GM12878 (cell line): Measurements from ENCODE around the gene TTC23L. TPM values are rescaled to one million over a fixed set of nuclear protein-coding genes. Genes with fewer than 3 reads are reported as not detected.

ENCODE experiments used
- ATAC-seq: fragments of 200-7000 bp; cut with Tn5 transposase; 3 replicates; pipeline ENCODE4 v1.9.1; 2020; ENCODE audit warnings: mild to moderate bottlenecking, moderate library complexity
- BruUV-seq: library from RNA; stranded (reverse); fragments of 400-500 nt; replicated peaks from 2 replicates; lab custom pipeline; 2021; lab: Mats Ljungman, UMichigan
- CTCF ChIA-PET: fragments of 300-600 bp; sonication (Branson Sonifier 250); formaldehyde crosslinking; extraction: SDS; loops from one replicate; lab custom pipeline; 2021; ENCODE audit warnings: inconsistent platforms; lab: Yijun Ruan, JAX
- POLR2A ChIA-PET: fragments of 350-600 bp; formaldehyde crosslinking; extraction: SDS; loops from one replicate; lab custom pipeline; 2021; ENCODE audit warnings: inconsistent platforms; lab: Charles Lee
- RAD21 ChIA-PET: fragments of 300-600 bp; sonication (Branson Sonifier 250); formaldehyde crosslinking; loops from one replicate; lab custom pipeline; 2023; ENCODE audit warnings: antibody characterized with exemption; ENCODE audit not compliant: unreplicated experiment; lab: Charles Lee
- SMC1A ChIA-PET: fragments of 300-600 bp; sonication (Branson Sonifier 250); formaldehyde crosslinking; loops from one replicate; lab custom pipeline; 2023; ENCODE audit not compliant: unreplicated experiment, uncharacterized antibody; lab: Charles Lee
- DNase-seq: peaks from one replicate; pipeline ENCODE4 v3.0.0-alpha.2; 2011; ENCODE audit warnings: low read depth, low spot score
- FAIRE-seq: peaks from 3 replicates; lab custom pipeline; 2011; peaks lifted over from hg19 to GRCh38; lab: Jason Lieb, UNC
- H2AFZ ChIP-seq: 2 replicates; pipeline ENCODE4 v1.6.0; 2011; ENCODE audit warnings: low read depth, low read length, control low read depth; ENCODE audit not compliant: control insufficient read depth
- H3K27ac ChIP-seq: 2 replicates; pipeline ENCODE4 v1.5.1; 2011; ENCODE audit warnings: control low read depth; ENCODE audit not compliant: control insufficient read depth, insufficient read depth
- H3K27me3 ChIP-seq, 2 experiments: replicated peaks in 1 of 2; 2 replicates each; pipeline versions ENCODE4 v1.6.0 to v1.6.1; 2011; ENCODE audit warnings: low read length in 1 of 2; ENCODE audit not compliant: control insufficient read depth in 2 of 2, insufficient read depth in 2 of 2
- H3K36me3 ChIP-seq, 2 experiments: 2 replicates each; pipeline ENCODE4 v1.5.1; 2011; ENCODE audit warnings: low read length in 1 of 2; ENCODE audit not compliant: control insufficient read depth in 2 of 2, insufficient read depth in 2 of 2
- H3K4me1 ChIP-seq: 2 replicates; pipeline ENCODE4 v1.6.1; 2011; ENCODE audit warnings: mild to moderate bottlenecking, low read length, moderate library complexity, mixed read lengths; ENCODE audit not compliant: control insufficient read depth, insufficient read depth
- H3K4me2 ChIP-seq: 2 replicates; pipeline ENCODE4 v1.6.0; 2011; ENCODE audit warnings: control low read depth; ENCODE audit not compliant: control insufficient read depth, insufficient read depth
- H3K4me3 ChIP-seq: fragments of 200-600 bp; sonication (generic); 2 replicates; pipeline ENCODE4 v1.5.1; 2016
- H3K79me2 ChIP-seq: 2 replicates; pipeline ENCODE4 v1.6.0; 2011; ENCODE audit warnings: low read length; ENCODE audit not compliant: control insufficient read depth, insufficient read depth
- H3K9ac ChIP-seq: 2 replicates; pipeline ENCODE4 v1.8.0; 2011; ENCODE audit warnings: low read length, control low read depth, mixed read lengths; ENCODE audit not compliant: control insufficient read depth, insufficient read depth
- H3K9me3 ChIP-seq: replicated peaks from 3 replicates; pipeline ENCODE4 v1.5.1; 2011; ENCODE audit warnings: mild to moderate bottlenecking, low read length; ENCODE audit not compliant: control insufficient read depth, insufficient read depth
- H4K20me1 ChIP-seq: 2 replicates; pipeline ENCODE4 v1.6.0; 2011; ENCODE audit not compliant: control insufficient read depth, insufficient read depth
- CEBPB ChIP-seq, 2 experiments: fragments of 150-350 bp in 1 of 2; IDR thresholded peaks; 2 replicates each; pipeline ENCODE4 v1.6.1; 2012 to 2014; ENCODE audit warnings: low read depth in 2 of 2, low read length in 2 of 2, borderline replicate concordance in 1 of 2, inconsistent platforms in 1 of 2
- CHD2 ChIP-seq: IDR thresholded peaks from 2 replicates; pipeline ENCODE4 v1.6.1; 2011; ENCODE audit warnings: low read depth, low read length, improper control_type of control experiment, borderline replicate concordance
- CREB1 ChIP-seq: IDR thresholded peaks from 2 replicates; pipeline ENCODE4 v1.6.1; 2012; ENCODE audit warnings: low read depth, mild to moderate bottlenecking, inconsistent platforms
- IRF4 ChIP-seq: IDR thresholded peaks from 2 replicates; pipeline ENCODE4 v1.6.1; 2011; ENCODE audit warnings: low read depth, low read length
- JUND ChIP-seq: IDR thresholded peaks from 2 replicates; pipeline ENCODE4 v1.6.1; 2012; ENCODE audit warnings: low read depth, mild to moderate bottlenecking, low read length, improper control_type of control experiment, moderate library complexity
- NR2C1 ChIP-seq: fragments of 450-650 bp; IDR thresholded peaks from 2 replicates; pipeline ENCODE4 v1.6.1; 2017; ENCODE audit warnings: antibody characterized with exemption, mild to moderate bottlenecking, moderate library complexity
- NR2F1 ChIP-seq: fragments of 450-650 bp; conservative IDR thresholded peaks from 2 replicates; pipeline ENCODE4 v1.6.1; 2017; ENCODE audit warnings: mild to moderate bottlenecking
- POLR2AphosphoS2 ChIP-seq: IDR thresholded peaks from 2 replicates; pipeline ENCODE4 v1.6.1; 2011; ENCODE audit warnings: low read depth, mild to moderate bottlenecking, low read length, improper control_type of control experiment, moderate library complexity
- RAD21 ChIP-seq: IDR thresholded peaks from 2 replicates; pipeline ENCODE4 v1.6.1; 2011; ENCODE audit warnings: mild to moderate bottlenecking, low read depth, low read length, moderate library complexity; ENCODE audit not compliant: insufficient read depth
- REST ChIP-seq: IDR thresholded peaks from 2 replicates; pipeline ENCODE4 v1.6.1; 2012; ENCODE audit warnings: mild to moderate bottlenecking, low read depth, low read length
- SMAD1 ChIP-seq: fragments of 450-650 bp; IDR thresholded peaks from 2 replicates; pipeline ENCODE4 v1.6.1; 2018; ENCODE audit warnings: mild to moderate bottlenecking, low read depth; ENCODE audit not compliant: partially characterized antibody
- SMARCA5 ChIP-seq: fragments of 450-650 bp; IDR thresholded peaks from 2 replicates; pipeline ENCODE4 v1.6.1; 2017; ENCODE audit warnings: mild to moderate bottlenecking
- SPI1 ChIP-seq: IDR thresholded peaks from 2 replicates; pipeline ENCODE4 v1.6.1; 2011; ENCODE audit warnings: low read depth, mild to moderate bottlenecking, low read length, moderate library complexity, borderline replicate concordance; ENCODE audit not compliant: insufficient read depth
- SREBF2 ChIP-seq: IDR thresholded peaks from 2 replicates; pipeline ENCODE4 v1.6.1; 2012; ENCODE audit warnings: mild to moderate bottlenecking, low read length
- SUZ12 ChIP-seq: fragments of 200-600 bp; sonication (generic); IDR thresholded peaks from one replicate; pipeline ENCODE4 v1.6.1; 2018; ENCODE audit warnings: antibody characterized with exemption, mild to moderate bottlenecking; ENCODE audit not compliant: unreplicated experiment
- TCF3 ChIP-seq: IDR thresholded peaks from 2 replicates; pipeline ENCODE4 v1.6.1; 2012; ENCODE audit warnings: low read depth, mild to moderate bottlenecking, low read length, borderline replicate concordance; ENCODE audit not compliant: insufficient read depth
- ZNF24 ChIP-seq: fragments of 450-650 bp; IDR thresholded peaks from 2 replicates; pipeline ENCODE4 v1.6.1; 2017; ENCODE audit warnings: antibody characterized with exemption, mild to moderate bottlenecking
- WGBS: methylation state at CpG from one replicate; pipeline ENCODE4 v1.1.6; 2016; ENCODE audit warnings: low lambda C conversion rate; ENCODE audit not compliant: insufficient replicate concordance, insufficient coverage; ENCODE audit errors: missing lambda C conversion rate; 5-methylcytosine and 5-hydroxymethylcytosine counted together
- in situ Hi-C: fragments of 300-500 bp; cut with MboI; formaldehyde crosslinking; loops from 9 replicates; pipeline ENCODE4 v1.14.3; 2018; ENCODE audit warnings: mixed read lengths
- intact Hi-C: fragments of 100-400 bp; cut with micrococcal nuclease; formaldehyde crosslinking; loops from one replicate; pipeline ENCODE4 v1.14.2; 2022; ENCODE audit not compliant: unreplicated experiment
- polyA plus RNA-seq, 11 experiments: library from polyadenylated mRNA; depleted of rRNA in 4 of 11; unstranded in 6 of 11; stranded (reverse) in 5 of 11; fragments of >200 nt; fragmentation: Nextera tagmentation in 4 of 11; fragmentation: Illumina TruSeq in 1 of 11; extraction: Ambion mirVana in 4 of 11; extraction: Trizol in 1 of 11; gene quantifications; 1 replicate in 1 of 11; 2 replicates in 10 of 11; pipeline versions ENCODE4 v1.2.1 to v1.2.3, GENCODE V29; 2011 to 2016; ENCODE audit warnings: inconsistent platforms in 2 of 11, missing spikeins in 2 of 11, low read depth in 1 of 11
- total RNA-seq, 4 experiments: library from RNA; depleted of rRNA in 3 of 4; stranded (reverse); fragments of >200 nt in 3 of 4; fragmentation: Illumina TruSeq in 1 of 4; extraction: Trizol in 1 of 4; gene quantifications; 2 replicates each; pipeline versions ENCODE4 v1.2.1 to v1.2.3, GENCODE V29; 2013 to 2021
- TF ChIP-seq, protein P1 (sequence below): IDR thresholded peaks from 2 replicates; pipeline ENCODE4 v1.6.1; 2012; ENCODE audit warnings: low read depth, low read length, improper control_type of control experiment

TTC23L gene
- total and polyA plus RNA-seq, 10 of the 15 experiments (the other 5 are each of a cell fraction or from before 2014, with no cell fraction given) = 0.09 to 0.34 TPM; not detected in 8

- Histone ChIP-seq H4K20me1 (no peaks in the 10 kb centered on the region), H3K27ac (no peak overlapping the region), H3K36me3 (no peaks in the 10 kb centered on the region), H3K9me3 (no peaks in the 10 kb centered on the region), H3K9ac (no peak overlapping the region), H2AFZ (no peak overlapping the region), H3K4me2 (no peak overlapping the region), H3K4me3 (no peak overlapping the region), H3K79me2 (no peaks in the 10 kb centered on the region), H3K4me1 (no peaks in the 10 kb centered on the region), H3K27me3 (no peaks in the 10 kb centered on the region)
- WGBS = 47% methylated on average over 2 of the region's 2 CpGs
- ChIA-PET SMC1A (interaction anchor here (1.3 kb wide), 1 partner anchor 25 kb away, joined by 4 read pairs; no protein-coding TSS in a partner anchor), POLR2A (no interaction called here), RAD21 (no interaction called here), CTCF (interaction anchor here (1.7 kb wide), 1 partner anchor 28 kb away, joined by 4 read pairs; no protein-coding TSS in a partner anchor)
- in situ Hi-C loops (loop anchor here (25.0 kb wide), 1 partner anchor 683 kb away; no protein-coding TSS in a partner anchor), intact Hi-C loops (no loop called here)
- DNase-seq = no peak
- FAIRE-seq = no peak
- no peak for ATAC-seq
- BruUV-seq = no TSS peak
- no peak for TF ChIP-seq SPI1
- no peak for TF ChIP-seq POLR2AphosphoS2
- TF ChIP-seq CEBPB (IDR thresholded peaks at IDR 0.05; ENCODE audit: borderline replicate concordance in 1 of 2, low read depth in 2 of 2, low read length in 2 of 2) = no peak
- no peak for TF ChIP-seq ZNF24
- TF ChIP-seq TCF3 = no peak
- TF ChIP-seq CREB1 = no peak
- TF ChIP-seq NR2C1 = no peak
- TF ChIP-seq, protein P1, sequence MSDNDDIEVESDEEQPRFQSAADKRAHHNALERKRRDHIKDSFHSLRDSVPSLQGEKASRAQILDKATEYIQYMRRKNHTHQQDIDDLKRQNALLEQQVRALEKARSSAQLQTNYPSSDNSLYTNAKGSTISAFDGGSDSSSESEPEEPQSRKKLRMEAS = no peak
- no peak for TF ChIP-seq IRF4
- no peak for TF ChIP-seq NR2F1
- TF ChIP-seq SUZ12 = no peak
- no peak for TF ChIP-seq SMARCA5
- no peak for TF ChIP-seq SREBF2
- no peak for TF ChIP-seq CHD2
- no peak for TF ChIP-seq REST
- no peak for TF ChIP-seq SMAD1
- TF ChIP-seq RAD21 = no peak
- no peak for TF ChIP-seq JUND
These were observed 31.4 kb downstream of the TTC23L start for GRCh38 chr5:34870382-34870781.
